ENCODE results near the gene NFIC.

NFIC gene

DNA sequence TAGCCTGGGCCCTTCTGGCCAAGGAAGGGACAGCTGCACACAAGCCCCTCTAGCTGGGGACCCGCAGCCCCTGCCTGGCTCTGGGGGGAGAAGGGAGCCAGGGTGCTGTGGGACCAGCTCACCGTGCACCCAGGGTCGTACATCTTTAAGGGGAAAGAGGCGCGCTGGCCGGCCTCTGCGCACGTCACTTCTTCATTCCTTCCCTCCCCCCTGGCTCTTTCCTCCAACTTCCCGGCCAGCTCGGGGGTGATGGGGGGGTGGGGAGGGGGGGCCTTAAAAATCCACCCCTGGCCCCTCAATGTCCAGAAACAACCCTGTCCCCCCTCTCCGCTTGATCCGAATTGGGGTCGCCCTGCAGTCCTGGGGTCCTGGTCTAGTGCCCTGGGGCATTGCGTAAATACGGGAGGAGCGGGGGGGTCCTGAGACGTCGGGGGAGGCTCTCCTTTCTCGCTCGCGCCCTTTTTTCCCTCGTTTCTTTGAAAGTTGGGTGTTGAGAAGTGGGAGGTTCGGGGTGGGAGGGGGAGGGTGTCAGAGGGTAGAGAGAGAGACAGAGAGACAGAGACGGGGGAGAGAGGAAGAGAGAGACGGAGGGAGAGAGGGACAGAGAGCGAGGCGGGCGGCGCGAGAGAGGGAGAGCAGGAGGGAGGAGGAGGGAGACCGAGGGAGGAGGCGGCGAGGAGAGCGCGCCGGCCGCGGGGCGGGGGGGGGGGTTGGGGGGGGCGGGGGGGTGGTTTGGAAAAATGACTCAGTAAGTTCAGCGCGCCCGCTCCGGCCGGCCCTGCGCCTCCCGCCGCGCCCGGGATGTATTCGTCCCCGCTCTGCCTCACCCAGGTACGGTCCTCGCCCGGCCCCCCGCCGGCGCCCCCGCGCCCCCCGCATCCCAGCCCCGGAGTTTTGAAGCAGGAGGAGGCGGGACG lies at the start of gene NFIC:
Gene NFIC (plus strand): TSS at position 748 of the 917 bp plus-strand sequence. CDS start 54 bp downstream, at position 802.
- TF ChIP-seq GATA2 (IDR thresholded peaks at IDR 0.05; ENCODE audit: low read depth, low read length): no peak
- no peak for TF ChIP-seq GATA3 (IDR thresholded peaks at IDR 0.05; ENCODE audit: low read depth, low read length)

- TF ChIP-seq GATA3 (IDR thresholded peaks at IDR 0.05; ENCODE audit: low read depth, low read length) (no peak), GATA2 (IDR thresholded peaks at IDR 0.05; ENCODE audit: low read depth, low read length) (no peak)
Measured at GRCh38 chr19:3316659-3317207, 49.6 kb upstream of the NFIC start.

DNA sequence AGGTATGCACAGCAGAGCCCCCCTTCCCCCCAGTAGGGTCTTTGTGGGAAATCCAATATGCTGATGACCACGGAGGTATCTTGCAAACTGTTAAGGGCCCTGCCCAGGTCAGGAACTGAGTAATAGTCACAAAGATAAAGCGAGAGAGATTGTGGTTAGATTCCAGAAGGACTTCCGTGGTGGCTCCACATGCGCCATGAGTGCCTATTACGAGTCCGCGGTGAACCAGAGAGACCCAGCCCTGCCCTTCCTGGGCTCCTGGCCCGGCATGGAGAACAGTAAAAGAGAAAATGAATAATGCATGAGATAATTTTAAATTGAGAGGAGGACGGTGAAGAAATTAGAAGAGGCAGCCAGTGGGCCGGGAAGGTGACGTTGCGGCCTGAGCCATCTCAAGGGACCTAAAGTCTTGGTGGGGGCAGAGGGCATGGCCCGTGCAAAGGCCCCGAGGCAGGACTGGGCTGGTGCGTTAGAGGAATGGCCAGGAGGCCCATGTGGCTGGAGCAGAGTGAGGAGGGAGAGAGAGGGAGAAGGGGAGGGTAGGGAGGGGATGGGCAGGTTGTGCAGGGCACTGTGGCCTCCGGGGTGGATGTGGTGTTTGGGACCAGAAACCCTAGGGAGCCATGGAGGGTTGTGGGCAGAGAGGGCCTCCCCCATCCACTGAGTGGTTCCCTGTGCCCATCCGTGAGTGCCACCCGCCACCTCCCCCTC lies 46.6 kb upstream of the NFIC start:
- TF ChIP-seq GATA3 (IDR thresholded peaks at IDR 0.05; ENCODE audit: low read depth, low read length): no peak
- TF ChIP-seq GATA2 (IDR thresholded peaks at IDR 0.05; ENCODE audit: low read depth, low read length): no peak

GRCh38 chr19:3320354-3320670 lies 46.1 kb upstream of the NFIC start:
- TF ChIP-seq GATA3 (IDR thresholded peaks at IDR 0.05; ENCODE audit: low read depth, low read length) (no peak), GATA2 (IDR thresholded peaks at IDR 0.05; ENCODE audit: low read depth, low read length) (no peak)

GRCh38 chr19:3320853-3321252 lies 45.5 kb upstream of the NFIC start:
- no peak for TF ChIP-seq GATA3 (IDR thresholded peaks at IDR 0.05; ENCODE audit: low read depth, low read length)

DNA sequence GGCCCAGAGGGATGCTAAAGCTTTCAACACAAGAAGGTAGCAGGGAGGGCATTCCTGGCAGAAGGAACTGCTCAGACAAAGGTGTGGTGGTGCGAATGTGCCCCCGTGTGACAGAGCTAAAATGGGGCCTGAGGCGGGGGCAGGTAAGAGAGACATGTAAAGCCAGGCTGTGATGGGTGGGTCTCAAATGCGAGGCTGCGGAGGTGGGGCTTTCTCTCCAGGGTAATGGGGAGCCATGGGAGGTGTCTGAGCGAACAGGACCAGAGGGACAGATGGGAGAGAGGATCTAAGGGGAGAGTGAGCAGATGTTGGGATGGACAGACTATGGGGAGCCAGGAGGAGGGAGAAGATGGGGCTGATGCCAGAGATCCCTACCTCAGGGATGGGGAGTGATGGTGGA lies 44.7 kb upstream of the NFIC start:
- TF ChIP-seq GATA2 (IDR thresholded peaks at IDR 0.05; ENCODE audit: low read depth, low read length) (no peak), GATA3 (IDR thresholded peaks at IDR 0.05; ENCODE audit: low read depth, low read length) (no peak)

GRCh38 chr19:3322199-3322978 lies 44.0 kb upstream of the NFIC start:
- TF ChIP-seq GATA3 (IDR thresholded peaks at IDR 0.05; ENCODE audit: low read depth, low read length): no peak
- no peak for TF ChIP-seq GATA2 (IDR thresholded peaks at IDR 0.05; ENCODE audit: low read depth, low read length)

GRCh38 chr19:3323026-3323425 lies 43.4 kb upstream of the NFIC start:
- TF ChIP-seq GATA3 (IDR thresholded peaks at IDR 0.05; ENCODE audit: low read depth, low read length): no peak
- no peak for TF ChIP-seq GATA2 (IDR thresholded peaks at IDR 0.05; ENCODE audit: low read depth, low read length)

- TF ChIP-seq GATA2 (IDR thresholded peaks at IDR 0.05; ENCODE audit: low read depth, low read length): no peak
- no peak for TF ChIP-seq GATA3 (IDR thresholded peaks at IDR 0.05; ENCODE audit: low read depth, low read length)
Measured at GRCh38 chr19:3323658-3324057, 42.7 kb upstream of the NFIC start.

DNA sequence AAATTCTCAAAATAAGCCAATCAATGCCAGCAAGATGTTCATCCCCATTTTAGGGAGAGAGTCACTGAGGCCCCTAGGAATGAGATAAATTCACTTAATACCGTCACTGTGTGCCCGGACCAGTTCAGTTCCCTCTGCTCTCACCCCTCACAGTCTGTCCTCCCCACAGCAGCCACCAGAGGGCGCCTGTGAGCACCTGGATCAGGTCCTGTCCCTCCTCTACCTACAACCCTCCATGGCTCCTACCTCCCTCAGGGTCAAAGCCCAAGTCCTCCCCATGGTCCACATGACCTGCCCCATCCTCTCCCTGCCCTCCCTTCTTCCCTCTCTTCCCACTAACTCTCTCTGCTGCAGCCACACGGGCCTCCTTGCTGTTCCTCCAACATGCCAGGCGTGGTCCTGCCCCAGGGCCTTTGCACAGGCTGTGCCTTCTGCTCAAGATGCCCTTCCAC lies 42.0 kb upstream of the NFIC start:
- TF ChIP-seq GATA3 (IDR thresholded peaks at IDR 0.05; ENCODE audit: low read depth, low read length) (no peak), GATA2 (IDR thresholded peaks at IDR 0.05; ENCODE audit: low read depth, low read length) (no peak)

DNA sequence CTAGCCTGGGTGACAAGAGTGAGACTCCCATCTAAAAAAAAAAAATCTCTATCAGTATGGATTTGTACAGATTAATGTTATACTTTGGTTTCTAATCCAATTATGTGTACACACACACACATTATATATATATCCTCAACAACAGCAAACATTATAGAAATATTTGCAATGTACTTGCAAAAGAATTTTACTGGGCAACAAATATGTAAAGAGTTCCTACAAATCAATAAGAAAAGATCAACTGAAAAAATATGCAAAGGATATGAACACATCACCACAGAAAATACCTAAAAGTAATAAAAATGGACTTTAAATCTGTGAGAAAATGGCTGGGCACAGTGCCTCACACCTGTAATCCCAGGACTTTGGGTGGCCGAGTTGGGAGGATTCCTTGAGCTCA lies 40.9 kb upstream of the NFIC start:
- no peak for TF ChIP-seq GATA3 (IDR thresholded peaks at IDR 0.05; ENCODE audit: low read depth, low read length)
- TF ChIP-seq GATA2 (IDR thresholded peaks at IDR 0.05; ENCODE audit: low read depth, low read length): no peak

- TF ChIP-seq GATA3 (IDR thresholded peaks at IDR 0.05; ENCODE audit: low read depth, low read length): no peak
- no peak for TF ChIP-seq GATA2 (IDR thresholded peaks at IDR 0.05; ENCODE audit: low read depth, low read length)
Measured at GRCh38 chr19:3328743-3329142, 37.6 kb upstream of the NFIC start.

- TF ChIP-seq GATA3 (IDR thresholded peaks at IDR 0.05; ENCODE audit: low read depth, low read length) (no peak), GATA2 (IDR thresholded peaks at IDR 0.05; ENCODE audit: low read depth, low read length) (no peak)
Measured at GRCh38 chr19:3330047-3330446, 36.3 kb upstream of the NFIC start.

GRCh38 chr19:3333020-3333583 lies 33.3 kb upstream of the NFIC start:
- TF ChIP-seq GATA3 (IDR thresholded peaks at IDR 0.05; ENCODE audit: low read depth, low read length): no peak
- TF ChIP-seq GATA2 (IDR thresholded peaks at IDR 0.05; ENCODE audit: low read depth, low read length): no peak

Data from SH-SY5Y (cell line).